HPDE6-E6E7 (cell line): ENCODE results near the gene TARS3.

Source experiments
- DNase-seq: peaks from one replicate; pipeline ENCODE4 v3.0.0; 2011; ENCODE audit warnings: missing footprints; ENCODE audit errors: extremely low spot score

The TARS3 gene

DNA sequence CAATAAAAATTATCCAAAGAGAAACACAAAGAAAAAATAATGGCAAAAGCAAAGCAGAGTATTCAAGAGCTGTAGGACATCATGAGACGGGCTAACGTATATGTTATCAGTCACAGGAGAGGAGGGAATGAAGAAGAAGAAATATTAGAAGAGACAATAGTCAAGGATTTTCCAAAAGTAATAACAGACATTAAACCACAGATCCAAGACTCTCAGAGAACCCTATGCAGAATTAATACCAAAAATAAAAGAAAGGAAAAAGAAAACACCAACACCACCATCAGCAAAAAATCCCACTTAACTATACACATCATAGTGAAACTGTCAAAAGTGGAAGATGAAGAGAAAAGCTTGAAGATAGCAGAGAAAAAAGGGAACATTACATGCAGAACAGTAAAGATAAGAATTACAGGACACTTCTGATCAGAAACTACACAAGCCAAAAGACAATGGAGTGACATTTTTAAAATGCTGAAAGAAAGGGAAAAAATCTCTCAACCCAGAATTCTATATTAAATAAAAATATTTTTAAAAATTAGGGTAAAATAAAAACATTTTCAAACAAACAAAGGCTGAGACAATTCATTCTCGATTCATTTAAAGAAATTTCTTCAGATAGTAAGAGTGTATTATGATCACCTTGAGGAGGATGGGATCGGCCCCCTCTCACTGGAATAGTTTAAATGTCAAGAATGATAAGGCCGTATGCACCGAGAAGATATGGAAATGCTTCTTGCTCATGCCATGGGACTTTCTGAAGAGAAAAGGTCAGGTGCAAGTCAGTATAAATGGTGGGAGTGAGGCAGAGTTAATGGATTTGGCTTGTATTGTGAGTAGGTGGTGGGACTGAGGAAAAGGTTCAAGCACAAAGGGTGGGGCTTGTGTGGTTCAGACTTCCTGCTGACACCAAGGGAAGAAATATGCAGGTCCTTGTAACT, 100.6 kb downstream of the TARS3 start:
- no peak for DNase-seq

DNA sequence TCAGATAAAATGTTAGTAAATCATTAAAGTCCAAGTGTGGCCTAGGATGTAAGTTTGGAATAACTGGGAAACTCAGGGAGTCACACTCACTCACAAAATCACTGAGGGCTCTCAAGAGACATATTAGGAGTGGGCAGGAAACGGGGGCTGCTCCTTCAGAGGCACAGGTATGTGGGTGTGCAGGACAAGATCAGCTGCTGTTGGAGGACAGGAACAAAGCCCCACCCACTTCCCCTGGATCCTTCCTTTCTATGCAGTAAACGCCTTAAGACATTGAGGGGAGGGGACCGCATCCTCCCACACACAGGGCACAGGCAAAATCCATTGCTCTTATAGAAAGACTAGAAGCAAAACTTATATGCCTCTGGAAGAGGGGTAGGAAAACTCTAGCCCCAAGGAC, 102.3 kb downstream of the TARS3 start:
- DNase-seq, result no peak

DNA sequence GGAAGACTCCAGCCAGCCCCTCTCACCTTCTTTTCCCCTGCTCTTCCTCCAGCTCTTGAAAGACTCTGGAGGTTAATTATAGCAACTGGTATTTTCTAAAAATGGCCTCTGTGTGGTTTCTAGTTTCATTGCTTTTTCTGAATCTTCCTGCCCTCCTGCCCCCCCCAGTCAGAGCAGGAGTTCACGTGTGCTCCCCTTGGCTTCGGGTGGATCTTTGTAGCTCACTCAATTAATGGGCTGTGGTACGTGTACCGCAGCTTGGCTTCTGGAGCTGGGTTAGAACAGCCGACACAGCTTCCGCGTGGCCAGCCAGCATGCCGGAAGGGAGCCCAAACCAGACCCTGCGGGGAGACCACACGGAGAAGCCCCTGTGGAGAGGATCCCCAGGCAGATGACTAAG, 103.6 kb downstream of the TARS3 start:
- DNase-seq, result no peak

- no peak for DNase-seq
Measured at GRCh38 chr15:101619615-101619865, 104.7 kb downstream of the TARS3 start.

DNA sequence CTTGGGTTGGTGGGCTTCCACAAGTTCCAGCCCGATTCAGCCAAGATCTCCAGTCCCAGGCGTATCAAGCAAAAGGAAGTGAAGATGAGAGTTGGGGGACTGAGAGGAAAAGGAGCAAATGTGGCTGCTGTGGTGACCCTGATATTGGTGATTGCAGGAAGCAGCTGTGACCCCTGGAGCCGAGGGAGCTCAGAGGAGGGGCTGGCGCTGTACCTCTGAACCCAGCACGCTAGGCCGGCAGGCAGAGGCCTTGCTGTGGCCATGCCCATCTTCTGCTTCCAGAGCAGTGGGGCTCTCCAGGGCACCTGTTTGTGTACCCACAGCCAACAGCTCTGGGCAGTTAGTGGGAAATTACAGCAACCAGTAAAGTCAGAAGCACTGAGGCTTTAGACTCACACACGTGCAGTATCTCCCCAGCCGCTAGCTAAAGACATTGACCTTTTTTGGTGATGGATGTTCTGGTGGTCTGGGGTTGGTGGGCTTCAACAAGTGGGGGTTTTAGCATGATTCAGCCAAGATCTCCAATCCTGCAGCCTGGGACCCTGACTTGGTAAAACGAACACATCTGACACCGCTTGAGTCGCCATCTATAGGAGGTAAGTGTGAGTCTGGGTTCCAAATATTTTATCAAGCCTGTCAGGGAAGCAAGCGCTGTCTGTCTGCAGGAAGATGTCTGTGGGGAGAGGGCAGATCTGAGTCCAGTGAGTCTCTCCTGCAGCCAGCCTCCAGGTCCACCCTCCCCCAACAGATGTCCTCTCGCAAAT, 105.2 kb downstream of the TARS3 start:
- no peak for DNase-seq

DNA sequence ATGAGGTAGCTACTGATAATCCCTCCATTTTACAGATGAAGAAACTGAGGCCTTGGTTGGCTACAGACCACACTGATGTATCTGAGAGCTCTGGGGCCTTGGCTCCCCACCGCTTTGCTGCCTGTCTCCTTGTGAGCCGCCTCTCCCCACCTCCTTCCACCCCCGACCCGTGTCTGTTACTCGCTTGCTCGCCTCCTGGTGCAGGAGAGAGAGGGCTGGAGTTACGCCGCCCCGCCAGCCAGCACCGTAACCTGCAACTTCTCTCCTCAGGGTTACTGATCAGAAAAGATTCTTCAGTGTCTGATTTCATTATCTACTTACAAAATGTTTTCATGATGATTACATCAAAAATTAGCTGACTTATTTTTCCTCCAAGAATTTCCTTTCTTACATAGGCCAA, 106.2 kb downstream of the TARS3 start:
- DNase-seq, result no peak

- no peak for DNase-seq
Measured at GRCh38 chr15:101617390-101617965, 106.8 kb downstream of the TARS3 start.

- peak; percentile 35 for DNase-seq
Measured at GRCh38 chr15:101615986-101616848, 108.1 kb downstream of the TARS3 start.

- DNase-seq, result no peak
Measured at GRCh38 chr15:101615414-101615985, 108.8 kb downstream of the TARS3 start.

- DNase-seq, result no peak
Measured at GRCh38 chr15:101614761-101615160, 109.5 kb downstream of the TARS3 start.

GRCh38 chr15:101614001-101614585, 110.2 kb downstream of the TARS3 start:
- DNase-seq, result no peak

DNA sequence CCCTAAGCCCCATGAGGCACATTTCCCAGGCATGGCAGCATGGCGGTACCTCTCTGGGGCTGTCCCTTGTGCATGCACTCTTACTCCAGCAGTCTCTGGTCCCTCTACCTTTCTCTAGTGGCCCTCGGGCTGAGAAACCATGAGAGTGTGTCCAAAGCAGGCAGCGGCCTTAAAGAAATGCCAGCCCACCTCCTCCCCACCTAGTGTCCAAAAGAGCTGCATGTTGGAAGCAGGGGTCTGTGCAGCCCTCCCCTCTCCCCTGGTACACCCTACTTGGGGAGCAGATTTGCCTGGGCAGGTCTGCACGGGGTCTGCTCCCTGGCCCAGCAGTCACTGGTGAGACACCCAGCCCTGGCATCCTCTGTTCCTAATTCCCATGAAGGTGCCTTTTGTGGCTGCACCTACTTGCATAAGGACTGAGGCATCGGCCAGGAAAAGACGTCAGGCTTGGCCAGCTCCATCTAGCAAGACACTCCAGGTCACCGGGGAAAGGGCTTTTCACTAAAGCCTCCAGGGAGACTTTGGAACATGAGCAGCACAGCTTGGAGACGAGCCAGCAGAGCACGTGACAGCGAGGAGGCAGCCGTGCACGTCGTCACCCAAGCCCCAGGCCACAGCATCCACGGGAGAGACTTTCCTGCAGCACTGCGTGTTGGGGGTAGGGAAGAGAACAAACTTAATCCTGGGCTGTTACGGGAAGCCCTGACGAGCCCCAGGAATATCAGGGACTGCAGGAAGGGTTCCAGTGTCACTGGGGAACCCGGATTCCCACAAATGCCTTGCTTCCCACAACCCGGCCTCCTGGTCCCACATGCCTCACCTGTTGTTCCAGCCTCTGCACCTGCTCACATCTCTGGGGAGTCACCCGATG, 110.9 kb downstream of the TARS3 start:
- peak; percentile 16 for DNase-seq

- no peak for DNase-seq
Measured at GRCh38 chr15:101612676-101613075, 111.6 kb downstream of the TARS3 start.

GRCh38 chr15:101611580-101612299, 112.5 kb downstream of the TARS3 start:
- no peak for DNase-seq

DNA sequence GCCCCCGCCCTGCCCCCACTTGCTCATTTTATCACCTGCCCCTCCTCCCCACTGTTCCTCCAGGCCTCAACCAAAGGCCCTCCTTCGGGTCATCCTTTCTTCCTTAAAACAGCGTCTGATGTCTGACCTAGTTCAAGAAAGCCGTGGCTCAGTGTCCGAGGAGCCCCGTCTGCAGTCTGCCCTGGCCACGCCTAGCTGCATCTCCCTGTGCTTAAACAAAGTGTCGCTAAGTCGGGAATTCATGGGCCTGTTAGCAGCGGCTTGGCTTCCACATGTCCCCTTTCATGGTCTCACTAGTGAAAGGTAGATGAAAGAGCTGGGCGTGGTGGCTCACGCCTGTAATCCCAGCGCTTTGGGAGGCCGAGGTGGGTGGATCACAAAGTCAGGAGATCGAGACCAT, 113.3 kb downstream of the TARS3 start:
- no peak for DNase-seq

DNA sequence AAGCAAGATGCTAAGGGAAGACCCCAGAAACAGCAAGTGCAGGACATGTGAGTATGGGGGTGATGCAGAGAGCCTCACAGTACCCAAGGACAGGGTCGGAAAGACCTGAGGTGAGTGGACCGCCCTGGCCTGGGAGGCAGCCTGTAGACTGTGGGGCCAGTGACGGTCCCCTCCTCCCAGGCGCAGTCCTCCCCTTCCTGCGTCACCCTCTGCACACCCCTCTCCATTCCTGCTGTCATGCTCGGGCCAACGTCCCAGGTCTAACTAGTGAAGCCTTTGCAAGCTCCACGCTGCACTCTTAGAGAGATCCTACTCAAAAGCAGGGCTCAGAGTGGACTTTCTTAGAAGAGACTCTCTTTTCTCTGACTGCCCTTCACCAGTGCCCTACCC, 113.7 kb downstream of the TARS3 start:
- no peak for DNase-seq

- DNase-seq, result no peak
Measured at GRCh38 chr15:101609742-101610610, 114.3 kb downstream of the TARS3 start.

DNA sequence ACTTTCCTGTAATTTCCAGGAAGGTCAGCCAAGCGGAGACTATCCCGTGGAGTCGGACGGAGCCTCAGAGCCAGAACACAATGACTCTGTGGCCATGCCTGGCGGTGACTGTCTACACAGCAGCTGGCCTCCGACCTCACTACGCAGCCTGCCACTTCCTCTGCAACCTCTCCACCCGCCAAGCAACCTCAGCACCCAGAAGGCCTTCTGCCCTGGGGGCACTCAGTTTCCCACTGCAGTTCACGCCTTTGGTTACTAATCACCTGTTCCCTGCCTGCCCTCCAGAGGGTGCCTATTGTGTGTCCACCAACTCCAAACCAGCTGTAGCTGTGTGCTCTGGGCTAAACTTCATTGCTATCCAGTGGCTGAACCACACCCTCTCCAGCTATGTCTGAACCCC, 116.1 kb downstream of the TARS3 start:
- no peak for DNase-seq

DNA sequence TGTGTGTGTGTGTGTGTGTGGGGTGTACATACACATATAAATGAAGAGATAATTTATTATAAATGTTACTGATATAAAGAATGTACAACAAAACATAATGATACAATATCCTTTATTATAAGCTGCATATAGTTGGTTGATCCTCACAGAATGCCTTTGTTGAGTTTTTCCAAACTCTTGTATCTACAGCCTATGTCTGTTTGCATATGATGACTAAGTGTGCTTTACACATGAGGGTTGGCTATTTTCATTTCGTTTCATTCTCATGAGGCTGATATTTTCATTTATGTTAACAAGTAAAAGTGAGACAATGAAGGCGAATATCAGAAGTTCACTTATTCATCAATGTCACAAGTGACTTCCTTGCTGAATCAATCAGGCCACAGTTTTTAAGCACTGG, 117.2 kb downstream of the TARS3 start:
- no peak for DNase-seq
